Endodermal cell (in vitro differentiated cells): Measurements from ENCODE around the gene BMPR2. TPM values are rescaled to one million over a fixed set of nuclear protein-coding genes. Genes with fewer than 3 reads are reported as not detected.

Experiments used
- DNase-seq: peaks from one replicate; pipeline ENCODE4 v3.0.0-alpha.2; 2017
- H3K27ac ChIP-seq: 2 replicates; pipeline ENCODE4 v1.5.1; 2013; ENCODE audit warnings: mild to moderate bottlenecking, low read depth, low read length, moderate library complexity
- H3K27me3 ChIP-seq: 2 replicates; pipeline ENCODE4 v1.6.1; 2013; ENCODE audit warnings: mild to moderate bottlenecking, low read length, moderate library complexity; ENCODE audit not compliant: insufficient read depth, control insufficient read depth, poor library complexity, severe bottlenecking
- H3K36me3 ChIP-seq: 2 replicates; pipeline ENCODE4 v1.7.0; 2013; ENCODE audit warnings: mild to moderate bottlenecking, low read length, moderate library complexity; ENCODE audit not compliant: control insufficient read depth, insufficient read depth
- H3K4me1 ChIP-seq: one replicate; pipeline ENCODE4 v1.7.0; 2013; ENCODE audit warnings: low read length; ENCODE audit not compliant: control insufficient read depth, insufficient read depth
- H3K4me3 ChIP-seq: 2 replicates; pipeline ENCODE4 v1.5.1; 2013; ENCODE audit warnings: mild to moderate bottlenecking, low read length, moderate library complexity
- H3K9ac ChIP-seq: 2 replicates; pipeline ENCODE4 v1.6.1; 2013; ENCODE audit warnings: mild to moderate bottlenecking, low read length, moderate library complexity; ENCODE audit not compliant: poor library complexity, severe bottlenecking; ENCODE audit errors: extremely low read depth
- H3K9me3 ChIP-seq: 2 replicates; pipeline ENCODE4 v1.6.1; 2013; ENCODE audit warnings: mild to moderate bottlenecking, low read length, moderate library complexity; ENCODE audit not compliant: control insufficient read depth
- H3K27ac Mint-ChIP-seq: 2 replicates; pipeline ENCODE4 v1.8.0; 2020; ENCODE audit warnings: mixed read lengths
- H3K27me3 Mint-ChIP-seq: 2 replicates; pipeline ENCODE4 v1.8.0; 2021; ENCODE audit warnings: mild to moderate bottlenecking, mixed read lengths; ENCODE audit not compliant: insufficient read depth
- H3K36me3 Mint-ChIP-seq: 2 replicates; pipeline ENCODE4 v1.8.0; 2020; ENCODE audit warnings: low read depth, mixed read lengths
- H3K4me1 Mint-ChIP-seq: 2 replicates; pipeline ENCODE4 v1.8.0; 2020; ENCODE audit warnings: mixed read lengths
- H3K4me3 Mint-ChIP-seq: 2 replicates; pipeline ENCODE4 v1.8.0; 2020; ENCODE audit warnings: mild to moderate bottlenecking, moderate library complexity, mixed read lengths
- H3K9me3 Mint-ChIP-seq: 2 replicates; pipeline ENCODE4 v1.8.0; 2020; ENCODE audit warnings: mild to moderate bottlenecking, mixed read lengths
- CTCF ChIP-seq: fragments of 200-600 bp; sonication (generic); conservative IDR thresholded peaks from 2 replicates; pipeline ENCODE4 v1.5.0; 2021; ENCODE audit warnings: antibody characterized with exemption, mild to moderate bottlenecking
- WGBS, 2 experiments: methylation state at CpG; one replicate each; pipeline versions ENCODE4 v1.1.5 to v1.1.7; 2013; ENCODE audit warnings: missing lambda C conversion rate in 2 of 2, mixed read lengths in 1 of 2; ENCODE audit not compliant: insufficient coverage in 1 of 2, insufficient read length in 1 of 2; 5-methylcytosine and 5-hydroxymethylcytosine counted together
- total RNA-seq, 2 donors: library from RNA; stranded (reverse); fragmentation: NEBNext Ultra II Directional in 1 of 2; extraction: Animal tissue kit (Norgen Biotek cat#: 25700) in 1 of 2; gene quantifications; 2 replicates in 1 of 2; 3 replicates in 1 of 2; pipeline ENCODE4 v1.2.1, GENCODE V29; 2021

The BMPR2 gene
- total RNA-seq, 2 donors from 2014 or later, result 42.2 to 56.3 TPM

- Mint-ChIP-seq H3K36me3 (peaks cover 38% of the 10 kb centered on the region), H3K27me3 (no peaks in the 10 kb centered on the region), H3K4me1 (peaks cover 4% of the 10 kb centered on the region), H3K27ac (no peak overlapping the region), H3K4me3 (no peak overlapping the region), H3K9me3 (peaks cover under 1% of the 10 kb centered on the region)
- no peak for DNase-seq
- no peak overlapping the region for H3K9ac ChIP-seq
- TF ChIP-seq CTCF, result no peak
- H3K4me3 ChIP-seq, result no peak overlapping the region
- H3K36me3 ChIP-seq, result peaks cover 80% of the 10 kb centered on the region
- no peaks in the 10 kb centered on the region for H3K27me3 ChIP-seq
- H3K9me3 ChIP-seq, result no peaks in the 10 kb centered on the region
- no peak overlapping the region for H3K27ac ChIP-seq
- 100% methylated on average over 2 of the region's 3 CpGs; no CpG with 5 or more reads in 1 of the 2 experiments for WGBS, 2 experiments
- no peaks in the 10 kb centered on the region for H3K4me1 ChIP-seq
Measured at GRCh38 chr2:202541137-202541536, 165.0 kb downstream of the BMPR2 start.

- H3K27me3 ChIP-seq, result no peaks in the 10 kb centered on the region
- H3K9ac ChIP-seq, result no peak overlapping the region
- H3K36me3 ChIP-seq, result peaks cover 83% of the 10 kb centered on the region
- H3K9me3 ChIP-seq, result no peaks in the 10 kb centered on the region
- peaks cover 38% of the 10 kb centered on the region for H3K36me3 Mint-ChIP-seq
- H3K27me3 Mint-ChIP-seq, result no peaks in the 10 kb centered on the region
- DNase-seq, result no peak
- no peak for TF ChIP-seq CTCF
- 91 to 100% methylated on average over 3 of the region's 3 CpGs for whole genome bisulfite sequencing, 2 experiments
- H3K27ac Mint-ChIP-seq, result no peak overlapping the region
- no peak overlapping the region for H3K4me3 Mint-ChIP-seq
- no peak overlapping the region for H3K27ac ChIP-seq
- H3K9me3 Mint-ChIP-seq, result no peaks in the 10 kb centered on the region
- H3K4me3 ChIP-seq, result no peak overlapping the region
- peaks cover 4% of the 10 kb centered on the region for H3K4me1 Mint-ChIP-seq
- H3K4me1 ChIP-seq, result no peaks in the 10 kb centered on the region
Measured at GRCh38 chr2:202542142-202542541, 166.0 kb downstream of the BMPR2 start.

GRCh38 chr2:202545523-202545922, 169.4 kb downstream of the BMPR2 start:
- TF ChIP-seq CTCF, result no peak
- Mint-ChIP-seq H3K36me3 (peaks cover 47% of the 10 kb centered on the region), H3K27ac (no peak overlapping the region), H3K4me1 (peaks cover 9% of the 10 kb centered on the region), H3K9me3 (no peaks in the 10 kb centered on the region), H3K27me3 (no peaks in the 10 kb centered on the region), H3K4me3 (no peak overlapping the region)
- Histone ChIP-seq H3K9me3 (no peaks in the 10 kb centered on the region), H3K27ac (no peak overlapping the region), H3K4me3 (no peak overlapping the region), H3K27me3 (no peaks in the 10 kb centered on the region), H3K4me1 (no peaks in the 10 kb centered on the region), H3K36me3 (peaks cover 86% of the 10 kb centered on the region), H3K9ac (no peak overlapping the region)
- DNase-seq, result no peak
- WGBS, 2 experiments, result 100% methylated on average over 1 of the region's 1 CpG
